ENCODE data around the gene TBCE. TPM values are rescaled to one million over a fixed set of nuclear protein-coding genes. Genes with fewer than 3 reads are reported as not detected.

The TBCE gene
- total and polyA plus RNA-seq, 9 of the 15 experiments (the other 6 are each of a cell fraction or from before 2014, with no cell fraction given), result 52.6 to 92.1 (median 82.1) TPM

DNA sequence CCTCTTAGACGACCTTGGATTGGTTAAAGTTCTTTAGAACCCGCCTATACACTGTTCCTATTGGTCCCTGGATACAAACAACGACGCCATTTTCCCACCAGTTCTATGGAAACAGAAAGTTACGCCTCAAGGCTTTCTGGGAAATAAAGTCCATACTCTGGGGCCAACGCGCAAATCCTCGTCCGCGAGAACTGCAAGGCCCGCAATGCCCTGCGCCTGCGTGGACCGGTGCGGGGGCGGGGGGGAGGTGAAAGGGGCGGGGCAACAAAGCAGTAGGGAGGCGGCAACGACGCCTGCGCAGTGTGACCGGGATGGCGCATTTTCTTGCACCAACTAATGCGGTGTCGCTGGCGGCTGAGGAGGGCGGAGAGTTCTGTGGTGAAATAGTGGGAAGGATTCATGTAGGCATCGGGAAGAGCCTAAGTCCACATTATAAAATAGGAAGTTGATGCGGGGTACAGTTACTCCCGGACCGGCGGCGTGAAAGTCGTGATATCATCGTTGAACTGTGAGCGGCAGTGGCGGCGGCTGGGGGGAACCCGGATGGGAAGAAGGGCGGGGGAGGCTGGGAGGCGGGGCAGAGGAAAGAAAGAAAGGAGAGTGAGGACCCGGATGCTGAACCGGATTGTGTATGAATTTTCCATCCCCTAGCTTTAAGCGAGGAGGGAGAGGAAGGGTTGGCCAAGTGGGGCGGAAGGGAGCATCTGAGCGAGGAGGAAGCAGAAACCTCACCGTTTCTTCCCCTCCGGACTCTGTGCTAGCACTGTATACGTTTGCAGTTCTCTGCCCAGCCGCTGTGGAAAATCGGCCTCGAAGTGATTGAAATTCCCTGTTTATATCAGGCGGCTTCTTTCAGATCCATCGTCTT lies 38.7 kb upstream of the TBCE start, which contains the start of gene GGPS1 (continued):
- TF ChIP-seq ZNF384 (IDR thresholded peaks at IDR 0.05; ENCODE audit: low read depth, low read length), result peak; percentile 60
- TF ChIP-seq GABPB2 (CRISPR knock-in tag; conservative IDR thresholded peaks at IDR 0.05), result no peak
- TF ChIP-seq RBM25 (IDR thresholded peaks at IDR 0.05; ENCODE audit: low read depth, low read length, severe bottlenecking), result peak; percentile 82
- TF ChIP-seq OTX1 (CRISPR knock-in tag; IDR thresholded peaks at IDR 0.05), result peak; percentile 87; the same call in 1 of the 2 replicates
- TF ChIP-seq ZNF766 (CRISPR knock-in tag; conservative IDR thresholded peaks at IDR 0.05), result peak; percentile 82
- 0 out of 2 replicates have a peak, but pooled peaks have one; percentile 25 for TF ChIP-seq DMBX1 (CRISPR knock-in tag; IDR thresholded peaks at IDR 0.05; ENCODE audit: borderline replicate concordance)
- peak; percentile 49; the same call in 1 of the 2 replicates for TF ChIP-seq LEF1 (IDR thresholded peaks at IDR 0.05)
- no peak for TF ChIP-seq RBM17 (IDR thresholded peaks at IDR 0.05; ENCODE audit: borderline replicate concordance, low read depth, low read length)
- TF ChIP-seq, protein P1, sequence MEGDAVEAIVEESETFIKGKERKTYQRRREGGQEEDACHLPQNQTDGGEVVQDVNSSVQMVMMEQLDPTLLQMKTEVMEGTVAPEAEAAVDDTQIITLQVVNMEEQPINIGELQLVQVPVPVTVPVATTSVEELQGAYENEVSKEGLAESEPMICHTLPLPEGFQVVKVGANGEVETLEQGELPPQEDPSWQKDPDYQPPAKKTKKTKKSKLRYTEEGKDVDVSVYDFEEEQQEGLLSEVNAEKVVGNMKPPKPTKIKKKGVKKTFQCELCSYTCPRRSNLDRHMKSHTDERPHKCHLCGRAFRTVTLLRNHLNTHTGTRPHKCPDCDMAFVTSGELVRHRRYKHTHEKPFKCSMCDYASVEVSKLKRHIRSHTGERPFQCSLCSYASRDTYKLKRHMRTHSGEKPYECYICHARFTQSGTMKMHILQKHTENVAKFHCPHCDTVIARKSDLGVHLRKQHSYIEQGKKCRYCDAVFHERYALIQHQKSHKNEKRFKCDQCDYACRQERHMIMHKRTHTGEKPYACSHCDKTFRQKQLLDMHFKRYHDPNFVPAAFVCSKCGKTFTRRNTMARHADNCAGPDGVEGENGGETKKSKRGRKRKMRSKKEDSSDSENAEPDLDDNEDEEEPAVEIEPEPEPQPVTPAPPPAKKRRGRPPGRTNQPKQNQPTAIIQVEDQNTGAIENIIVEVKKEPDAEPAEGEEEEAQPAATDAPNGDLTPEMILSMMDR (IDR thresholded peaks at IDR 0.05 in 2 of 3, conservative IDR thresholded peaks at IDR 0.05 in 1 of 3; ENCODE audit: insufficient read depth in 2 of 3, low read depth in 1 of 3, low read length in 3 of 3), result 0 out of 6 replicates have a peak, but pooled peaks of 2 of the 3 experiments have one; percentile 0 to 44
- no peak for TF ChIP-seq RBM22 (IDR thresholded peaks at IDR 0.05; ENCODE audit: low read depth, low read length, poor library complexity, severe bottlenecking)
- TF ChIP-seq RBM34 (IDR thresholded peaks at IDR 0.05; ENCODE audit: borderline replicate concordance, insufficient read depth, low read length), result no peak
- TF ChIP-seq ILF3 (IDR thresholded peaks at IDR 0.05; ENCODE audit: borderline replicate concordance), result no peak
- TF ChIP-seq ZNF583 (CRISPR knock-in tag; IDR thresholded peaks at IDR 0.05), result 0 out of 2 replicates have a peak, but pooled peaks have one; percentile 14
- peak; percentile 24 for TF ChIP-seq BCOR (IDR thresholded peaks at IDR 0.05)
- TF ChIP-seq ZNF764 (CRISPR knock-in tag; IDR thresholded peaks at IDR 0.05; ENCODE audit: low read depth), result no peak
- TF ChIP-seq PPARD (CRISPR knock-in tag; IDR thresholded peaks at IDR 0.05), result no peak
- TF ChIP-seq POLR2AphosphoS2 (IDR thresholded peaks at IDR 0.05; ENCODE audit: low read length), result peak; percentile 65; the same call in 1 of the 2 replicates
- peak; percentile 97 for TF ChIP-seq POLR2H (tag; IDR thresholded peaks at IDR 0.05; ENCODE audit: low read depth)
- no peak for TF ChIP-seq TCF7L2 (IDR thresholded peaks at IDR 0.05; ENCODE audit: low read depth, low read length)
- TF ChIP-seq KLF1 (tag; IDR thresholded peaks at IDR 0.05), result no peak
- TF ChIP-seq, protein P2, sequence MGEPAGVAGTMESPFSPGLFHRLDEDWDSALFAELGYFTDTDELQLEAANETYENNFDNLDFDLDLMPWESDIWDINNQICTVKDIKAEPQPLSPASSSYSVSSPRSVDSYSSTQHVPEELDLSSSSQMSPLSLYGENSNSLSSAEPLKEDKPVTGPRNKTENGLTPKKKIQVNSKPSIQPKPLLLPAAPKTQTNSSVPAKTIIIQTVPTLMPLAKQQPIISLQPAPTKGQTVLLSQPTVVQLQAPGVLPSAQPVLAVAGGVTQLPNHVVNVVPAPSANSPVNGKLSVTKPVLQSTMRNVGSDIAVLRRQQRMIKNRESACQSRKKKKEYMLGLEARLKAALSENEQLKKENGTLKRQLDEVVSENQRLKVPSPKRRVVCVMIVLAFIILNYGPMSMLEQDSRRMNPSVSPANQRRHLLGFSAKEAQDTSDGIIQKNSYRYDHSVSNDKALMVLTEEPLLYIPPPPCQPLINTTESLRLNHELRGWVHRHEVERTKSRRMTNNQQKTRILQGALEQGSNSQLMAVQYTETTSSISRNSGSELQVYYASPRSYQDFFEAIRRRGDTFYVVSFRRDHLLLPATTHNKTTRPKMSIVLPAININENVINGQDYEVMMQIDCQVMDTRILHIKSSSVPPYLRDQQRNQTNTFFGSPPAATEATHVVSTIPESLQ (CRISPR knock-in tag; IDR thresholded peaks at IDR 0.05), result 0 out of 2 replicates have a peak, but pooled peaks have one; percentile 54
- TF ChIP-seq ZNF696 (CRISPR knock-in tag; conservative IDR thresholded peaks at IDR 0.05), result no peak
- TF ChIP-seq EGR1 (conservative IDR thresholded peaks at IDR 0.05), result peak; percentile 99
- peak; percentile 89; the same call in 1 of the 2 replicates for TF ChIP-seq LARP7 (IDR thresholded peaks at IDR 0.05)
- no peak for TF ChIP-seq ZNF174 (CRISPR knock-in tag; IDR thresholded peaks at IDR 0.05)
- no peak for TF ChIP-seq MECOM (CRISPR knock-in tag; IDR thresholded peaks at IDR 0.05)
- no peak for TF ChIP-seq IRF2 (CRISPR knock-in tag; IDR thresholded peaks at IDR 0.05)
